ENCODE results near the gene TTLL11.

GRCh38 chr9:122001491-122002201 lies 91.5 kb downstream of the TTLL11 start:
- TF ChIP-seq CTCF (IDR thresholded peaks at IDR 0.05; ENCODE audit: poor library complexity) = no peak
- TF ChIP-seq EZH2 (IDR thresholded peaks at IDR 0.05; ENCODE audit: borderline replicate concordance) = no peak
- no peak for TF ChIP-seq EZH2phosphoT487 (IDR thresholded peaks at IDR 0.05; ENCODE audit: low read depth, severe bottlenecking, unreplicated experiment)

Data from hepatocyte (in vitro differentiated cells).